HG02938 (cell line): ENCODE results near the gene KIAA0319L.
"Not testable (repeated sequence)": the region's sequence is repeated elsewhere in the genome, so short reads cannot be mapped to it uniquely, and the experiment has no call there.

Experiments used
- ATAC-seq: cut with Tn5 transposase; IDR thresholded peaks from one replicate; pipeline ENCODE4 v1.9.1; 2021; ENCODE audit warnings: mild to moderate bottlenecking, moderate library complexity; ENCODE audit not compliant: unreplicated experiment

Gene KIAA0319L

GRCh38 chr1:35585281-35585680, 28.1 kb upstream of the KIAA0319L start:
- ATAC-seq, result no peak

- ATAC-seq, result not testable (repeated sequence)
Measured at GRCh38 chr1:35581621-35582020, 24.4 kb upstream of the KIAA0319L start.

- no peak for ATAC-seq
Measured at GRCh38 chr1:35580949-35581388, 23.8 kb upstream of the KIAA0319L start.

- ATAC-seq, result no peak
Measured at GRCh38 chr1:35577071-35577998, 20.1 kb upstream of the KIAA0319L start.

- ATAC-seq, result not testable (repeated sequence)
Measured at GRCh38 chr1:35576766-35577070, 19.5 kb upstream of the KIAA0319L start.

GRCh38 chr1:35576061-35576765, 19.0 kb upstream of the KIAA0319L start:
- ATAC-seq, result no peak

- ATAC-seq, result no peak
Measured at GRCh38 chr1:35575416-35575958, 18.3 kb upstream of the KIAA0319L start.

- no peak for ATAC-seq
Measured at GRCh38 chr1:35574655-35575415, 17.6 kb upstream of the KIAA0319L start.

GRCh38 chr1:35574125-35574654, 17.0 kb upstream of the KIAA0319L start:
- ATAC-seq, result no peak

GRCh38 chr1:35573198-35574124, 16.3 kb upstream of the KIAA0319L start, which contains the start of gene TFAP2E:
TSS of gene TFAP2E (plus strand) at chr1:35573314. CDS start at chr1:35573578, 264 bp downstream.
- ATAC-seq, result no peak

GRCh38 chr1:35572296-35572695, 15.1 kb upstream of the KIAA0319L start:
- no peak for ATAC-seq

GRCh38 chr1:35571263-35571662, 14.1 kb upstream of the KIAA0319L start:
- ATAC-seq, result no peak

- no peak for ATAC-seq
Measured at GRCh38 chr1:35570589-35571137, 13.5 kb upstream of the KIAA0319L start.

GRCh38 chr1:35569936-35570335, 12.7 kb upstream of the KIAA0319L start:
- no peak for ATAC-seq

- no peak for ATAC-seq
Measured at GRCh38 chr1:35568975-35569395, 11.8 kb upstream of the KIAA0319L start.

- no peak for ATAC-seq
Measured at GRCh38 chr1:35567947-35568558, 10.8 kb upstream of the KIAA0319L start.

- no peak for ATAC-seq
Measured at GRCh38 chr1:35565742-35566133, 8.5 kb upstream of the KIAA0319L start.

- no peak for ATAC-seq
Measured at GRCh38 chr1:35564884-35565741, 7.9 kb upstream of the KIAA0319L start.
